ENCODE data around the gene VDAC2.
"Not testable (repeated sequence)": the region's sequence is repeated elsewhere in the genome, so short reads cannot be mapped to it uniquely, and the experiment has no call there.

VDAC2 gene

GRCh38 chr10:75201793-75202307 is 8.7 kb upstream of the VDAC2 start:
- DNase-seq, result no peak

DNA sequence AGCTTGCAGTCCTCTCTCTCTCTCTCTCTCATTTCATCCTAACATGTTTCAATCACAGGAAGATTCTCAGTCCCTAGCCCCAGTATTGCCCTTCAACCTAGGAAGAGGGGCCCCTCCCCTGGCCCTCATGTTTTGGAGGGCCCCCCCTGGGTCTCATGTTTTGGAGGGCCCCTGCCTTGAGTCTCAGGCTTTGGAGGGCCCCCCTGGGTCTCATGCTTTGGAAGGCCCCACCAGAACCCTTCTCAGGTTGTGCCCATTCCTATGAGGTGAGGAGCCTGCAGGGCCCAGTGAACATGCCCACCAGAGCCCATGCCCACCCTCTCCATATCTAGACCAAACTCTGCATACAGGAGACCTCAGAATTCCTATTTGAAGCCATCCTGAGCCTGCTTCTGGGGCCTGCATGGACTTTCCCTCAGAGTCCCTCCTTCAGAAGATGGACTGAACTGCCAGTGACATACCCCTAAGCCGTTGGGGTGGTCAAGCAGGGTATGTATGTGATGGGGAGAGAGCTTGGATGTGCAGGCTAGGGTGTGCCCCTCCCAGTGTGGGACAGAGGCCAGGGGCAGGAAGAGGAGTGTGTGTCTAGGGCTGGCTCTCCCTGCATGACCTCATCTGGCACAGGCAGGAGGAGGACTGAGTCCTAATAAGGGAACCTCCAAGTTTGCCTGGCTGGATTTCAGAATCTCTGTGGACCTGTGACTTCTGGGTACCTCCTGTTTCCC is 8.1 kb upstream of the VDAC2 start:
- DNase-seq, result no peak

DNA sequence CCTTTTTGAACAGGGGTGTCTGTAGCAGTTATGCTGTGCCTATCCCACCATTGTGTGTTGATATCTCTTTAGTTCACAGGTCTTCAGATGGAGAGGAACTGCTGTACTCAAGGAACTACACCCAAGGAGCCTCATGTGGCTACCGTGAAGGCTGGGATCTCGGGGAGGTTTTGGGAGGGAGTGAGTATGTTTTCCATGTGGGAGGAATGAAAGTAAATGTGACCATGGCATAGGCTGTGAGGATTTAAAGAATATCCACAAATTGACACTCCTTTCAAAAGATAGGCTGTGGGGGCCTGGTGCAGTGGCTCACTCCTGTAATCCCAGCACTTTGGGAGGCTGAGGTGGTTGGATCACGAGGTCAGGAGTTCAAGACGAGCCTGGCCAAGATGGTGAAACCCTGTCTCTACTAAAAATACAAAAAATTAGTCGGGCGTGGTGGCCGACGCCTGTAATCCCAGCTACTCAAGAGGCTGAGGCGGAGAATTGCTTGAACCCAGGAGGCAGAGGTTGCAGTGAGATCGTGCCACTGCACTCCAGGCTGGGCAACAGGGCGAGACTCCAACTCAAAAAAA is 7.5 kb upstream of the VDAC2 start:
- not testable (repeated sequence) for DNase-seq

DNA sequence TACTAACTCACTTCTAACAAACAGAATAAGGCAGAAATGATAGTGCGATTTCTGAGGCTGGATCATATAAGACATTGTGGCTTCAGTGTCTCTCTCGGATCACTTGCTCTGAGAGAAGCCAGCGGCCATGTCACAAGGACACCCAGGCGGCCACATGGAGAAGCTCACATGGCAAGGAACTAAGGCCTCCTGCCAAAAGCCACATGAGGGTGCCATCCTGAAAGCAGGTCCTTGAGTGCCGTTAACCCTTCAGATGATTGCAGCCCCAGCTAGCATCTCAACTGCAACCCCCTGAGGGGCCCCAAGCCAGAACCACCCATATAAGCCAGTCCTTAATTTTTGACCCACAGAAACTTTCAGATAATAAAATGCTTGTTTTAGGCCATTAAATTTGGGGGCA is 6.9 kb upstream of the VDAC2 start:
- DNase-seq, result no peak

DNA sequence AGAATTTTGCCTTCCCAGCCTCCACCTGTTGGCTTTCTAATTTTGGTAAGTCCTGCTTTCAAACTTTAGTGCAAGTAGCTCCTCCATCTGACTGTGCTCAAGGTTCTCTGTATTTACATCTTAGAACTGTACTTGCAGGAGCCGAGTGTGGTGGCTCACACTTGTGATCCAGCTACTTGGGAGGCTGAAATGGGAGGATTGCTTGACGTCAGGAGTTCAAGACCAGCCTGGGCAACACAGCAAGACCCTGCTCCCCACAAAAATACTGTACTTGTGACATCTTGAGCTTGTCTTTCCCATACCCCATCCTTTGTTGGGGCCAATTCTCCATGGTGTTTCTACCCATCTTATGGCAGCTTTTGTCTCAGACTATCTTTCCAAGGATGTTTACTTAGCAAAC is 4.7 kb upstream of the VDAC2 start:
- DNase-seq, result no peak

DNA sequence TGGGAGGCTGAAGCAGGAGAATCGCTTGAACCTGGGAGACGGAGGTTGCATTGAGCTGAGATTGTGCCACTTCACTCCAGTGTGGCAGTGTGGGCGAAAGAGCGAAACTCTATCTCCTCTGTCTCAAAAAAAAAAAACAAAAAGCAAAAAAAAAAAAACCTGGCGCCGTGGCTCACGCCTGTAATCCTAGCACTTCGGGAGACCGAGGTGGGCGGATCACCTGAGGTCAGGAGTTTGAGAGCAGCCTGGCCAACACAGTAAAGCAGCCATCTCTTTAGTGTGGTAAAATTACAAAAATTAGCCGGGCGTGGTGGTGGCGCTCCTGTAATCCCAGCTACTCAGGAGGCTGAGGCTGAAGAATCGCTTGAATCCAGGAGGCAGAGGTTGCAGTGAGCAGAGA is 4.0 kb upstream of the VDAC2 start:
- not testable (repeated sequence) for DNase-seq

GRCh38 chr10:75207079-75207856 is 3.3 kb upstream of the VDAC2 start:
- no peak for DNase-seq

DNA sequence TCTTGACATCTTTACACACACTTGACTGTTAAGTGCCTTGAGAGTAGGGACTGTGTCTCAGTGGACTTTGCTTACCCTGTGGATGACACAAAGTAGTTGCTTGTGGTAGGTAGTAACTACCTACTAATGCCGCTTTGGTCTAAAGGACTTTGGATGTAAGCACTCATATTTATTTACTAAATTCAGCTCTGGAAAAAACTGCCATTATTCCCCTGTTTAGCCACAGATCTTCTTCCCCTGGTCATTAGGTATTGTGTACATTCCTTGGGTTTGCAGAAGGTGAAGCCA is 2.8 kb upstream of the VDAC2 start:
- no peak for DNase-seq

GRCh38 chr10:75208181-75208580 is 2.4 kb upstream of the VDAC2 start:
- no peak for DNase-seq

DNA sequence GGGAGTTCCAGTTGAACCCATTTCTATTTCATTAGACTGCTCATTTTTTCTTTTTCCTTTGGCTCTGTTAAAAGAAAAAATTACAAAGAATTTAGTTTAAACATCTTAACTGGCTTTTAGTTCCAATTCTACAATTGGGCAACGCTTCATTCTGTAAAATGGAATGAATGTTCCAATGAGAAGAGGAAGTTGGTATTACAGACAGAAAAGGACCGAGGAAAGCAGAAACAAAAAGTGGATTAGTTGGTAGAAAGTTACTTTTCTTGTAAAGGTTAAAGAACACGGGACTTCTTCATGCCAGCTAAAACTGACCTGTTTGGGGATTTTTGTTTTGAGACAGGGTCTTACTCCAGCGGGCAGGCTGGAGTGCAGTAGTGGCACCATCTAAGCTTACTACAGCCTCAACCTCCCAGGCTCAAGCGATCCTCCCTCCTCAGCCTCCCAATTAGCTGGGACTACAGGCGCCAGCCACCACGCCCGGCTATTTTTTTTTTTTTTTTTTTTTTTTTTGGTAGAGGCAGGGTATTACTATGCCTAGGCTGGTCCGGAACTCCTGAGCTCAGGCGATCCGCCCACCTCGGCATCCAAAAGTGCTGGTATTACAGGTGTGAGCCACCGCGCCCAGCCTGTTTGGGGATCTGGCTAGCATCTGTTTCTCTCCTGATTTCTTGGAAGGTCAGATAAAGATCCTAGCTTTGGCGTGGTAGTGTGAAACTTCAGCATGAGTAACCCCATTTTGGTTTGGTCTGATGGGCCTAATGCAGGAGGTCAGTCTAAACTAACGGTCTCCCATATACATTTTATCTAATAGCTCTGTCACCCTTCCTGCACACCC is 1.3 kb upstream of the VDAC2 start:
- no peak for DNase-seq

DNA sequence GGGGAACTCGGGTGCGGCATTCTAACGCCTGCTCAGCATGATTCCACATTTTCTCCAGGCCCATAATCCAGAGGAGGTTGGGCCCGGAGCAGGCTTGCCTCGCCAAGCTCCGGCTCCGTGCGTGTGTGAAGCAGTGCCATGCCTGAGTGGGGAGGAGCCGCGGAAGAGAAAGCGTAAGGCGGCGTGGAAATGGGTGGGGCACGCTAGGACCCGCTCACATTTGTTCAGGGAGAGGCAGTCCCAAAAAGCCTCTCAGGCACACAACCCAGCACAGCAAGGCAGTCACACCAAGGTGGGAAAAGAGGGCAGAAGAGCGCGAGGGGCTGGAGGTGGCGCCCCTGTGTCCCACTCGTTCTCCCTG is 695 bp upstream of the VDAC2 start:
- no peak for DNase-seq

- DNase-seq, result no peak
Measured at GRCh38 chr10:75211007-75211691, 553 bp downstream of the VDAC2 start.

DNA sequence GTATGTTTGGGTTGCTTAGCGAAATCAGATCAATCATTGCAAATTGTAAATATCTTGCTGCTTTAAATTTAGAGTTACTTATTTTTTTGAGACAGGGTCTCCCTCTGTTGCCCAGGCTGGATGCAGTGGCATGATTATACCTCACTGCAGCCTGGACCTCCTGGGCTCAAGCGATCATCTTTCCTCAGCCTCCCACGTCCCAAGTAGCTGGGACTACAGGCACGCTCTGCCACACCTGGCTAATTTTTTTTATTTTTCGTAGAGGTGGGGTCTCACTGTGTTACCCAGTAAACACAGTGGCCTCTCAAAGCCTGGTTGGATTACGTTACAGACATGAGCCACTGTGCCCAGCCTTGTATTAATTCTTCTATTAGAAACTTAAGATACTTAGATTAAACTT is 1.7 kb downstream of the VDAC2 start:
- DNase-seq, result no peak

DNA sequence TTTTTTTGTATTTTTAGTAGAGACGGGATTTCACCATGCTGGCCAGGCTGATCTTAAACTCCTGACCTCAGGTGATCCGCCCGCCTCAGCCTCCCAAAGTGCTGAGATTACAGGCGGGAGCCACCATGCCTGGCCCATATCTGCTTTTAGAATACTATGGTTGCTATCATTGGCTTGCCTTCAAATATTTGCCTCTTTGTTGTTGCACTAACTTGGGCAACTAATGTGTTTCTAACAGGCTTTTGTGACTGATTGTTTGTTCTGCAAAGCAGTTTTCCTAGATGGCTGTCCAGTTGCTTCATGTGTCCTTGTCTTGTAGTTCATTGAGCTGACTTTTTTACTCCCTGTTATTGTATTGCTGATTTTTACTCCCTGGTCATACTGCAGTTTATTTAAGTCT is 9.7 kb downstream of the VDAC2 start:
- DNase-seq, result no peak

DNA sequence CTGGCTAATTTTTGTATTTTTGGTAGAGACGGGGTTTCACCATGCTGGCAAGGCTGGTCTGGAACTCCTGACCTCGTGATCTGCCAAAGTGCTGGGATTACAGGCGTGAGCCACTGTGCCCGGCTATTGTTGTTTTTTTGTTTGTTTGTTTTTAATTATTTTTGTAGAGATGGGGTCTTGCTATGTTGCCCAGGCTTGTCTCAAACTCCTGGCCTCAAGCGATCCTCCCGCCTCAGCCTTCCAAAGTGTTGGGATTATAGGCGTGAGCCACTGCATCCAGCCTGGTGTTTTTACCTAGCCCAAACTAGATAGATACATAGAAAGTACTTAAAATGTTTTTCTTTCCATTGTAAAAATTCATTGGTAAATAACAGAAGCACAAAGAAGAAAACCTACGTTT is 10.9 kb downstream of the VDAC2 start:
- not testable (repeated sequence) for DNase-seq

- no peak for DNase-seq
Measured at GRCh38 chr10:75223507-75223906, 12.9 kb downstream of the VDAC2 start.

DNA sequence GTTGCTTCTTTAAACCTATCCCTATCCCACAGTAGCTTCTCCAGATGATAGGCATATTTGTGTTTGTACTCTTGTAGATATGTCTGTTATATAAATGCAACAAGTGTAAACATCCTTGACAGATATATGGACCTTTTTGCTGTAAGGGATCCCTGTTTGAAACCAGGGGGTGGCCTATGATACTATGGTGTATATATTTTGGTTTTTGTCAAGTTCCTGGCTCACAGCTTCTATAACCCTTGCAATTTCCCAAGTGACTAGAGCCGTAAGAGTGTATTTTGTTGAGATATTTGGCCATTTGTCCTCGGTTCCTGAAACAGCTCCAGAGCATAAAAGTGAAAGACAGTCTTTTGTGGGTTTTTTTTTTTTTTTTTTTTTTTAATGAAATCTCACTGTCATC is 15.5 kb downstream of the VDAC2 start:
- DNase-seq, result no peak

GRCh38 chr10:75226656-75227055 is 16.1 kb downstream of the VDAC2 start:
- no peak for DNase-seq

GRCh38 chr10:75228278-75228677 is 17.7 kb downstream of the VDAC2 start:
- no peak for DNase-seq

- no peak for DNase-seq
Measured at GRCh38 chr10:75228834-75229233, 18.2 kb downstream of the VDAC2 start.

DNA sequence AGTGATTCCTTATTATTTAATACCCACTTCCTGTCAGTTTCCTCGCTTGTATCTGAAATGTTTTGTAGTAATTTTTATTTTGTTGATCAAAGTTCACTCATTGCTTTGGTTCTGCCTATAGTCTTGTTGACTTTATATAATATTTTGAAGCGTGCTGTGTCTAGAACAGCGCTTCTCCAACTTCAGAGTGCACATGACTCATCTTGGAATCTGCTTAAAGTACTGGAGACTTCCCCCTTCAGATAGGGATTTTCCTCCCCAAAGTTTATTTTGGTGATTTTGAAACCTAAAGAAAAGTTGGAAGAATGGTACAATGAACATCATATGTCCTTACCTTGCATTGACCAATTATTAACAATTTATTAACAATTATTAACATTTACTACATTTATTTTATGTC is 19.4 kb downstream of the VDAC2 start:
- no peak for DNase-seq

DNA sequence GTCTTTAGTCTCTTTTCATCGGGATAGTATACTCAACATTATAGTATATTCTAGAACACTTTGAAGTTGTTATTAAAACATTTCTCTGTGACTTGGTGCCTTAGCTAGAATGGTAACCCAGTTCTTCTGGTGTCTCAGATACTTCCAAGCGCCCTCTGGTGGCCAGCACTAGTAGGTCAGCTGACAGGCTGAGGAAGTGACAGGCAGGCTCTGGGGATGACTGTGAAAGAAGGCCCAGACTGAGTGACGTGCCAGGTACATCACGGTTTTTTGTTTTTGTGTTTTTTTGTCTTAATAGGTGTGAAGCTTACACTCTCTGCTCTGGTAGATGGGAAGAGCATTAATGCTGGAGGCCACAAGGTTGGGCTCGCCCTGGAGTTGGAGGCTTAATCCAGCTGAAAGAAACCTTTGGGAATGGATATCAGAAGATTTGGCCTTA is 20.0 kb downstream of the VDAC2 start:
- no peak for DNase-seq
